Measurements from ENCODE around the gene IPP.
A peak's percentile ranks its signal among the peaks of the same experiment; 100 is the strongest.
"Not testable (repeated sequence)": the region's sequence is repeated elsewhere in the genome, so short reads cannot be mapped to it uniquely, and the experiment has no call there.

Gene IPP

DNA sequence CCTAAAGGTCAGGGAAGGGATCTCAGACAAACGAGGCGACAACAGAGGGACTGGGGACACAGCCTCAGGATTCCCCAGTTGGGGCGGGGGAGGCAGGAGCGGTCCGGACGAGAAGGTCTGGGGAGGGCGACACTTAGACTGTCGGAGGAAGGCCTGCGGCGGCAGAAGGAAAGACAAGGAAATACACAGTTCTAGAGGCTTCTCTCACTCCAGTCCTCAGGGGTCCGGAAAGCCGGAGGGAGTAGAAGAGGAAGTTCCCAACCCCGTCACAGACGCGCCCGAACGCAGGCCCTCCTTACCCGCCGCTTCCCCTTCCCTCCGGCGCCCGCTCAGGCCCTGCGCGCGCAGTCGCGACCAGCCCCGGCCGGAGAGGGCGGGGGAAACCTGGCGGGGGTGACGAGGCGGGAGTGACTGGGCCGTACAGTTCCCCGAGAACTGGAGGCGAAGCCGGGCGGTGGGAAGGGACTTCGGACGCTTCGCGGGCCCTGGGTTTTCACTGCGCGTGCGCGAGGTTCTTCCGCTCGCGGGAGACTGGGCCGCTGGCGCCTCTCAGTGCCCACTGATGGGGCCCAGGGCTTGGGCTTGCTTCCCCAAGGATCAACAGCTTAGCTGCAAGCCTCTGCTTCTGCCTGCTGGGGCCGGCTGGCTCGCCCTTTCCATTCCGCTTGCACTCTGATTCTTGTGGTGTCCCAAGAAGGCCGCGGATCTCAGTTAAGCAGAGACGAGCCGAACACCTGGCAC, at the start of gene IPP:
IPP (minus strand) TSS at position 356 of the 741 bp plus-strand sequence. CDS start 4,242 bp downstream, outside the sequence.
- peak; percentile 95 for DNase-seq

DNA sequence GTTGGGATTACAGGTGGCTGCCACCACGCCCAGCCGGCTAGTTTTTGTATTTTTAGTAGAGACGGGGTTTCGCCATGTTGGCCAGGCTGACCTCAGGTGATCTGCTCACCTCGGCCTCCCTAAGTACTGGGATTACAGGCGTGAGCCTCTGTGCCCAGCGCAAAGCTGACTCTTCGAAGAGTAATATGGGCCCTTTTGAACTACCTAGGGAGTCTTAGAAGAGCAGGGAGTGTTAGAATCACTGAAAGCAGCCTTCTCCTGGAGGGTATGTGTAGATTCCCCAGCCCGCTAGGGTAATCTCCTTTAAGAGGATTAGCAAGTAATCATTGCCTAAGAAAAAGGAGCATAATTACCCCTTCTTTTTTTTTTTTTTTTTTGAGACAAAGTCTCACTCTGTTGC, 46.5 kb upstream of the IPP start:
- no peak for DNase-seq

DNA sequence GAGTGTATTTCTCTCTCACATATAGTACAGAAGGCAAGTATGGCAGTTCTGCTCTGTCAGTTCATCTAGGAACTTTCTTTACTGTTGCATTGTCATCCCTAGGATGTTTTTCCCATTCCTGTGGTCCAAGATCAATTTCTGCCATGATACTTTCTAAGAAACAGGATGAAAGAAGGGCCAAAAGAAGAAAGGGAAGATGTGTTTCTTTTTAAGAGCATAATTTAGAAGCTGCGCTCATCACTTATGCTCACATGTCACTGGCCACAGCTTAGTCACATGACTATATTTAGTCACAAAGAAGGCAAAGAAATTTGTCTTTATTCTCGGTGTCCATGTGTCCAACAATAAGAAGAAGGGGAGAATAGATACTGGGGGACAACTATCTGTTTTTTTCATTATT, 45.9 kb upstream of the IPP start:
- no peak for DNase-seq

DNA sequence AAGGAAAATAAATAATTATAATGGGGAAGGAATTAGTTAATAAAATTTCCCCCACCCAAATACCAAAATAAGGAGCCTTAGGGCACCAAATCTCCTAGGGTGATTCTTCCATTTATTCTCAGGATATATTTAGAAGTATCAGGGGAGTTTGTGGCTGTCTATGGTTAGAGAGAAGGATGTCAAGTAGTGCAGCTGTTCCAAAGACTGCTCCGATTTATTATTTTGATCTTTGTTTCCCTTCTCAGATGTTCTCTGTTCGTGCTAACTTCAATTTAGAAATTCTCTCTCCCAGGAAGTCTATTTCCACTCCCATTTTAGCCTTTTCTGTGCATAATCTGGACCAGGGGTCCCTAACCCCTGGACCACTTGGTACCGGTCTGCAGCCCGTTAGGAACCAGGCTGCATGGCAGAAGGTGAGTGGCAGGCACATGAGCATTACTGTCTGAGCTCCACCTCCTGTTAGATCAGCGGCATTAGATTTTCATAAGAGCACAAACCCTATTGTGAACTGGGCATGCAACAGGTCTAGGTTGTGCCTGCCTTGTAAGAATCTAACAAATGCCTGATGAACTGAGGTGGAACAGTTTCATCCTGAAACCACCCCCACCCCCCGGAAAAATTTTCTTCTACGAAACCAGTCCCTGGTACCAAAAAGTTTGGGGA, 43.6 kb upstream of the IPP start:
- DNase-seq, result no peak

DNA sequence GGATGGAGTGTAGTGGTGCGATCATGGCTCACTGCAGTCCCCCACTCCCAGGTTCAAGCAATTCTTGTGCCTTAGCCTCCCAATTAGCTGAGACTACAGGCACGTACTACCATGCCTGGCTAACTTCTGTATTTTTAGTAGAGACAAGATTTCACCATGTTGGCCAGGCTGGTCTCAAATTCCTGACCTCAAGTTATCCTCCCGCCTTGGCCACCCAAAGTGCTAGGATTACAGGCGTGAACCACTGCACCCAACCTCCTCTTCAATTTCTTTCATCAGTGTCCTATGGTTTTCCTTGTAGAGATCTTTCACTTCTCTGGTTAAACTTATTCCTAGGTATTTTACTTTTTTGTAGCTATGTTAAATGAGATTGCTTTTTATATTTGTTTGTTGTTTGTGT, 42.3 kb upstream of the IPP start:
- DNase-seq, result no peak

DNA sequence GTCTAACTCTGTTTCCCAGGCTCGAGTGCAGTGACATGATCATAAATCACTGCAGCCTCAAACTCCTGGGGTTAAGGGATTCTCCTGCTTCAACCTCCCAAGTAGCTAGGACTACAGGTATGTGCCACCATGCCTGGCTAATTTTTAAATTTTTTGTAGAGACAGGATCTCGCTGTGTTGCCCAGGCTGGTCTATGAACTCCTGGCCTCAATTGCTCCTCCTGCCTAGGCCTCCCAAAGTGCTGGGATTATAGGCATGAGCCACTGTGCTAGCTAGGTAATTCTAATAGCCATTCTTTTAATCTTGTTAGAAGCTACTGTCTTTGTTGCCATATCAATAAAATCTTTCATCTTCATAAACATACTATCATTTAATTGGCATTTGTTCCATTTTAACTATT, 39.1 kb upstream of the IPP start:
- no peak for DNase-seq

DNA sequence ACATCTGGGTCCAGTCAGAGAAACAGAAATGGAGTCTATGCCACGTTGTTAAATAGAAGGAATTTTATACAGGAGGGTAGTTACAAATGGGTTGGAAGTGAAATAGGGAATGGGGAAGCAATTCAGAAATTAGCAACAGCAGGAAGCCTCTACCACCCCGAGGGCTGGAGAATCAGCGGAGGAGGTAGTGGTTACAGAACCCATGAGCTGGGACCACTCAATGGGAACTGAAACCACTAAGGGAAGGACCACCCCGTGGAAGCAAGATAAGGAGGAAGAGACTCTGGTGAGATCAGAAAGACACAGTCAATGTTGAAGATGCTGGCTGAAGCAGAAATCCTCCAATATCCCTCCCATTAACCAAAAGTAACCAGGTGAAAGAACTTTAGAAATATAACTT, 37.5 kb upstream of the IPP start:
- DNase-seq, result no peak

DNA sequence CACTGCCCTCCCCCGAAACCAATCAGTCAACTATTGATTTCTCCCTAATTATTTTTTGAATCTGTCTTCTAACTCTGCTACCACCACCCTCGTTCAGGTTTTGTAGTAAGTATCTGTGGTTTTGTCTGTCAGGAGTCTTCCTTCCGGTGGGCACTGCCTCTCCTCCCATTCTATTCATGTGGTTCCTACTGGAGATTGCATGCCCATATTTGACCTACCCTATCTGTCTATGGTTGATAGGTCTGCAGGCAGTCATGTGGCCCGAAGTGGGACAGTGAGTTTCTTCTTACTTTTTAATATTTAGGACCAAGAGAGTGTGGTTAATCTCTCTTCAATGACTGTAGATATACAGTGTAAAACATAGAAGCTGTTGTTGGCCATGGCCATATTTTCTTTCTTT, 35.1 kb upstream of the IPP start:
- no peak for DNase-seq

DNA sequence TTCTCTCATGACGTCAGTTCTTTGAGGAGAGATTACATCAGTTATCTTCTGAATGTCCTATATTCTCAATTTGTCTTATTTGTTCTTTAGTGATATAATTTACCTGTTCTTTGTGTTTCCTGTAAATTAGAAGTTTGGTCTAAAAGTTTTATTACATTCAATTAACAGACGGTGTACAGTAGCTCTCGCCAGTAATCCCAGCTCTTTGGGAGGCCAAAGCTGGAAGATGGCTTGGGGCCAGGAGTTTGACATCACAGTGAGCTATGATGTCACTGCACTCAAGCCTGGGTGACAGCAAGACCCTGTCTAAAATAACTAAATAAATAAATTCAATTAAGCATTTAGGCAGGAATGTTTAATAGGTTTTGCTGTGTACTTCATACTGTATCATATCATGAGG, 25.3 kb upstream of the IPP start:
- no peak for DNase-seq

DNA sequence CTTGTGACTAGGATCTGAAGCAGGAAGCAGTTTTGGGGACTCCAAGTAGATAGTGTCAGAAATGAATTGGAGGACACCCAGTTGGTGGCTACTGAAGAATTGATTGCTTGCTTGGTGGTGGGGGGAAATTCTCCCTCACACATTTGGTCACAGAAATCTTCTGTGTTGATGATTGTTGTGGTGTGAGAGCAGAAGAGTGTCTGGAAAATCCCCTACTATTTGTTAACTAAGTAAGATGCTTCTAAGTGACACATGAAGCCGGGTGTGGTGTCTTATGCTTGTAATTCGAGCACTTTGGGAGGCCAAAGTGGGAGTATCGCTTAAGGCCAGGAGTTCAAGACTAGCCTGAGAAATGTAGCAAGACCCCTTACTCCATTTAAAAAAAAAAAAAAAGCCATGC, 22.5 kb upstream of the IPP start:
- DNase-seq, result no peak

DNA sequence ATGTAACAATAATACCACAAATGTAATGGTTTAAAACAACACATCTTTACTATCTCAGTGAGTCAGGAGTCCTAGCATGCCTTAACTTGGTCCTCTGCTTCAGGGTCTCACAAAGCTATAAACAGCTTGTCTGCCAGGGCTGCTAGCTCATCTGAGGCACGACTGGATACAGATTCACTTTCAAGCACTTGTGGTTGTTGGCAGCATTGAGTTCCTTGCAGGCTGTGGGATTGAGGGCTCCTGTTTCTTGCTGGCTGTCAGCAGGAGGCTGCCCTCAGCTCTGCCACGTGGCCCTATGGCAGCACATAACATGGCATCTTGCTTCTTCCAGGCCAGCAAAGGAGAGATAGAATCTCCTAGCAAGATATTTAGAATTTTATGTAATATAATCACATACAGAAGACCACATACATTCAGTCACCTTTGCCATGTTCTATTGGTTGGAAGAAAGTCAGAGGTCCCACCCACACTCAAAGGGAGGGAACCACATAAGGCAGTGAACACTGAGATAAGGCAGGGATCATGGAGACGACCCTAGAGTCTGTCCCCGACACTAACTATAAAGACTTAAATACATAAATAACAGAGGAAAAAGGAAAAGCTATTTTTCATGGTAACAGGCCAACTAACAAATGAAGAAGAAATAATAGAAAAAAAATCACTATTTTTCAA, 18.9 kb upstream of the IPP start:
- DNase-seq, result no peak

DNA sequence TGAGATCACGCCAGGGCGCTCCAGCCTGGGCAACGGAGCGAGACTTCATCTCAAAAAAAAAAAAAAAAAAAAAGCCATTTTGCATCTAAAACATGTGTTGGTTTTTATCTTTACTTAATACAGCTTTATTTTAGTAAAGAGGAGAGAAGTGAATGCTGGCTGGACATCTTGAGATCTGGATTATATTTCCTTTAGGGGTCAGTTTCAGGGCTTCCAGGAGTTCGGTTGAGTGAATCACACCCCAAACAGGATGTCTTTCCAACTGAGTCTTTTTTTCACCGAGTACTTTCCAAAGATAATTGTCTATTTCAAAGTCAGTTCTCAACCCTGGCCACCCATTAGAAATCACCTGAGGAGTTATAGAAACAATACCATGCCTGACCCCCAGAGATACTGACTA, 16.6 kb upstream of the IPP start:
- no peak for DNase-seq

DNA sequence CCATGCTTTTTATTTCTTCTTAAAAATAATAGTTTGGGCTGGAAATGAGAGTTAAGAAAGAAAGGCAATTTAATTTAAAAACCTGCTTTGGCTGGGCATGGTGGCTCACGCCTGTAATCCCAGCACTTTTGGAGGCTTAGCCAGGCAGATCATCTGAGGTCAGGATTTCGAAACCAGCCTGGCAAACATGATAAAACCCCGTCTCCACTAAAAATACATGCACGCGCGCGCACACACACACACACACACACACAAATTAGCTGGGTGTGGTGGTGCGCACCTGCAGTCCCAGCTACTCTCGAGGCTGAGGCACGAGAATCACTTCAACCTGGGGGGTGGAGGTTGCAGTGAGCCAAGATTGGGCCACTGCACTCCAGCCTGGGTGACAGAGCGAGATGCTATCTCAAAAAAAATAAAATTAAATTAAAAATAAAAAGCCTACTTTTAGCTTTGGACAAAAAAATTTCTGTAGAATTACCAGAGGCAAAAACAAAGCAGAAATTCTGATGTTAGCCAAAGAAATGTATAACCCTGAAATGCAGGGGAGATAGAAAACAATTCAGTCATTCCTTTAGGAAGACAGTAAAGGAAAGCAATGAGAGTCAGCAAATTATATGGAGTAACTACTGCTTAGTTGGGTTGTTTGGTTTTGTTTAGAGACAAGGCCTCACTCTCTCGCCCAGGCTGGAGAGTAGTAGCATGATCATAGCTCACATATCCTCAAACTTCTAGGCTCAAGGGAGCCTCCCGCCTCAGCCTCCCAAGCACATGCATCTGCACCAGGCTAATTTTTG, 15.7 kb upstream of the IPP start:
- no peak for DNase-seq

DNA sequence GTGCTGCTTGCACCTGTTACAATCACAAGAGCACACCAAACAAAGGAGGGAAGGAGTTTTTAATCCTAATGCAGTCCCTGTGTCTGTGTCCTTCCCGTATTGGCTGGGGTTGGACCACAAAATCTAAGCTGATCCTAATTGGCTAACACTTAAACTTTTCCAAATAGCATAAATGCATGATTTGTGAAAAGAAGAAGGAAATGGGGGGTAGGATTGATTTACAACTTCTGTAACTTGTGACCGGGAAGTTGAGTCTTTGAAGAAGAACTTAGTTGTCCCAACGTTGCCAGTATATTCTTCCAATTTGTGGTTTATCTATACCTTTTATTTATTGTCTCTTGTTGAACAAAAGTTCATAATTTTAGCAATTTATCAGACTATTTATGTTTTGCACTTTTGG, 11.8 kb upstream of the IPP start:
- no peak for DNase-seq

DNA sequence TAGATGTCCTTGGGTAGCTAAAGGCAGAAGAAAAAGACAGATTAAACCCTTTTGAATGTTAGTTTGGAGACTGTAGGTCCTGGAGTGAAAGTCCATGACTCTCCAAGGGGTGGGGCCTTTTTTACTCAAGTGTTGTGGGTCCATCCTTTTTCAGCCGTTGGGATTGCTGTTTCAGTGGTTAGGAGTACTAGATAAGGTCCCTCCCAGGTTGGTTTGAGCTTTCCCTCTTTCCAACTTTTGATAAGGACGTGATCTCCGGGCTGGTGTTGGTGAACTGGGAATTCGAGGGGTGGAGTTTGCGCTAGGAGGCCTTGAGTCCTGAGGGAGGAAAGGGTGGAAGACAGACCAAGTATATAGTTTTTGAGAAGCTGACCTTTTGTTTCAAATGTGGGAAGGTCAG, 5.2 kb upstream of the IPP start:
- no peak for DNase-seq

DNA sequence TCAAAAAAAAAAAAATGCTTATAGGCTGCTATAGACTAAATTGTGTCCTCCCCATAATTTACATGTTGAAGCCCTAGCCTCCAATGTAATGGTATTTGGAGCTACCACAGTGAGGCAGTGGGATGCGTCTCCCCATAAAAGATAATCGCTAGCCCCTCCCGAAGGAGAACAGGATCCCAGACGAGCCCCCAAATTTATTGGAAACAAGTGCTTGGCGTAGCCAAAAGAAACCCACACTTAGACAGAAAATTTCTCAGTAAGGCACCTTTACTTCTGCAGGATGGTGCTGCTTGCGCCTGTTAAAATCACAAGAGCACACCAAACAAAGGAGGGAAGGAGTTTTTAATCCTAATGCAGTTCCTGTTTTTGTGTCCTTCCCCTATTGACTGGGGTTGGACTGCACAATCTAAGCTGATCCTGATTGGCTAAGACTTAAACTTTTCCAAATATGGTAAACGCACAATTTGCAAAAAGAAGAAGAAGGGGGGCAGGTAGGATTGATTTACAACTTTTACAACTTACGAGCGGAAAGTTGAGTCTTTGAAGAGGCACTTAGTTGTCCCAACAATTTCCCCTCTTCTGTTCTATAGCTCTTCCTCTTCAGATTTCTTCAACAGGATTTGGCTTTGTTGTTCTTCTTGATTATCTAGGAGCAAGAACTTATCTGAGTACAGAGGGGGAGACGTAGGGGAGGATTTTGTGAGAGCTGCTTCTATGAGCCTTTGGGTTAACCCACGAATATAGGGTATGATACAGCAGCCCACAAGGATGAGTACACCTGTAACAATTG, 3.0 kb upstream of the IPP start:
- no peak for DNase-seq

DNA sequence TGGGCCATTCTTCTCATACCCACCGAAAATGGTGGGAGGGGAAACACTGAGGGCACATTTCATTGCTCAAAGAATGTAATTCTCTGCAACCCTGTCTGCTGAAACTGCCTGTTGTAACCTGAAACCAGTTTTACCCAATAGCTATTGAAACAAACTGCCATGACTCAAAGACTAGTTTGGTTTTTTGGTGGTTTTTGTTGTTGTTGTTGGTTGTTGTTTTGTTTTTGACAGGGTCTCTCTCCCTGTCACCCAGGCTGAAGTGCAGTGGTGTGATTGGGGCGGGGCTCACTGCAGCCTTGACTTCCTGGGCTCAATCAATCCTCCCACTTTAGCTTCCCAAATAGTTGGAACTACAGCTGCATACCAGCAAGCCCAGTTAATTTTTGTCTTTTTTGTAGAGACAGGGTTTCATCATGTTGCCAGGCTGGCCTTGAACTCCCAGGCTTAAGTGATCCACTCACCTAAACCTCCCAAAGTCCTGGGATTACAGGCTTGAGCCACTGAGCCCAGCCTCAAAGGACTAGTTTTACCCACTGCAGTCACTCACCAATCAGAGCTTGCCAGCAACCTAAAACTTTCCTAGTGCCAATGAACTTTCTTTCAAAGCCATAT, 2.1 kb upstream of the IPP start:
- no peak for DNase-seq

DNA sequence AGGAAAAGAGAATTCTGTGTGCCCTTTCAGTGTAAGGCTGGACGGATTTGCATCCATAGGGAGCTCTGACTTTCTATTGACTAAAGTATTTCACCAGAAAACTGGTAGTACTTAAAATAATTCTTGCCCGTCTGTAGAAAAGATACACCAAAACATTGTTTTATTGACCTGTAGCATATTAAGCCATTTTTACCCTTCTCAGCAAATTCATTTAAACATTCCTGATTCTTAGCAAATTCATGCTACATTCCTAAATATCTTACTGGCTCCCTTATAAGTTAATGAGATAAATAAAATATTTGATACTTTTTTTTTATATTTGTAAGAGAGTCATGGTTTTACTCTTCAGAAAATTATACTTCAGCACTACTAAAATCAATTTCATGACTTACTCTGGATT, 1.6 kb upstream of the IPP start:
- no peak for DNase-seq

DNA sequence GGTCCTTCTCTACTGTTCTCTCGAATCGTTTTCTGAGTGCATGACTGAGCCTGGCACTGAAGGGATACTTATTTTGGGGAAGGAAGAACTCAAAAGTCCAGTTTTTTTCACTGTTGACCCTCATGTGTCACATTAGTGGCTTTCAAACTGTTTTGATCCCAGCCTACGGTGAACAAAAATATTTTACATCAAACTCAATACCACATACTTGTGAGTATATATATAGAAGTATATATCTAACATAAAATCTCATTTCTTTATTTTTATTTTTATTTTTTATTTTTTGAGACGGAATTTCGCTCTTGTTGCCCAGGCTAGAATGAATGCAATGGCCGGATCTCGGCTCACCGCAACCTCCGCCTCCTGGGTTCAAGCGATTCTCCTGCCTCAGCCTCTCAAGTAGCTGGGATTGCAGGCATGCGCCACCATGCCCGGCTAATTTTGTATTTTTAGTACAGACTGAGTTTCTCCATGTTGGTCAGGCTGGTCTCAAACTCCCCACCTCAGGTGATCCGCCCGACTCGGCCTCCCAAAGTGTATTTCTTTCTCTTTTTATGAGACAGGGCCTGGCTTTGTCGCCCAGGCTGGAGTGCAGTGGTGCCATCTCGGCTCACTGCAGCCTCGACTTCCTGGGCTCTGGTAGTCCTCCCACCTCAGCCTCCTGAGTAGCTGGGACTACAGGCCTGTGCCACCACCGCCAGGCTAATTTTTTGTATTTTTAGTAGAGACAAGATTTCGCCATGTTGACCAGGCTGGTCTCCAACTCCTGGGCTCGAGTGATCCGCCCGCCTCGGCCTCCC, 786 bp upstream of the IPP start:
- DNase-seq, result not testable (repeated sequence)

DNA sequence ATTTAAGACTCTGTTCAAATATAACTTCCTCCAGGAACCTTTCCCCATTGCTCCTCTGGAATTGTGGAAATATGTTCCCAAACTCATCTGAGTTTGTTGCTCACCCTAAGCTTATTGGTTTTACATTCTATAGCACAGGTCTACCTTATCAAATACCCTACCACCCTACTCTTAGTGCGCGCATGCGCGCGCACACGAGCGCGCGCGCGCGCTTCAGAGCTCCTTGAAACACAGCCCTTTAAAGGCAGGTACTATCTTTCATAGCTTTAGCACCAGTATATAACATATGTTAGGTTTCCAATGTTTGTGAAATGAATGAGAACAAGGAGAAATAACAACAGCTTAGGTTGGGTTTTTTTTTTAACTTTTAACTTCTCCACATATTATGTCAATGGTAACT, 3.5 kb downstream of the IPP start:
- no peak for DNase-seq

DNA sequence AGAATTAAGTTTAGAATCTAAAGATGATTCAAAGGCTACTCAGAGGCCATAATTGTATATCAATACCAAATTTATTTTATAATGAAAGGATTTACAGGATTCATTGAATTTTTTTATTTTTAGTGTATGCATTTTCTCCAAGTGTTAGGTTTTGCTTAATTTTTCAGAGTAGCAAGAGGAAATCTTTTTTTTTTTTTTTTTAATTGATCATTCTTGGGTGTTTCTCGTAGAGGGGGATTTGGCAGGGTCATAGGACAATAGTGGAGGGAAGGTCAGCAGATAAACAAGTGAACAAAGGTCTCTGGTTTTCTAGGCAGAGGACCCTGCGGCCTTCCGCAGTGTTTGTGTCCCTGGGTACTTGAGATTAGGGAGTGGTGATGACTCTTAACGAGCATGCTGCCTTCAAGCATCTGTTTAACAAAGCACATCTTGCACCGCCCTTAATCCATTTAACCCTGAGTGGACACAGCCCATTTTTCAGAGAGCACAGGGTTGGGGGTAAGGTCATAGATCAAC, 10.8 kb downstream of the IPP start:
- DNase-seq, result not testable (repeated sequence)
